LoVo (cell line): ENCODE data around the gene PTPRD.

Experiments used
- DNase-seq: peaks from one replicate; pipeline ENCODE4 v3.0.0-alpha.2; 2016; ENCODE audit warnings: low spot score

Gene PTPRD

DNA sequence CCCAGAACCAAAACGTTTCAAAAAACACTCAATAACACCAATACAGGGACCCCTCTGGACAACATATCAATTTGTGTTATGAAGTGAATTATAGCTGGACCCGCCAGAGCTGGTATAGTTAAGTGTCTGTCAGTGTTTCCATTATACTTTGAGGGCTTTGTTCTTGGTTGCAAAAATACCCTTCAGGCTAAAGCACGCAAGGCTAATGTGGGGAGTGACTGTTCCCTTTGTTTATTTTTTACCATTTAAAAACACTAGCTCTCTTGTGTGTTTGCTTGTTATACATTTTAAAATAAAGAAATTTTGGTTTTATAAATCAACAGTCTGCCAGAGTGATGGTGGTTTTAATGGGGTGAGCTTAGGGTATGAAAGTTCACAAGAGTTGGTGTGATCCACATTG, 859.5 kb downstream of the PTPRD start:
- DNase-seq = no peak

DNA sequence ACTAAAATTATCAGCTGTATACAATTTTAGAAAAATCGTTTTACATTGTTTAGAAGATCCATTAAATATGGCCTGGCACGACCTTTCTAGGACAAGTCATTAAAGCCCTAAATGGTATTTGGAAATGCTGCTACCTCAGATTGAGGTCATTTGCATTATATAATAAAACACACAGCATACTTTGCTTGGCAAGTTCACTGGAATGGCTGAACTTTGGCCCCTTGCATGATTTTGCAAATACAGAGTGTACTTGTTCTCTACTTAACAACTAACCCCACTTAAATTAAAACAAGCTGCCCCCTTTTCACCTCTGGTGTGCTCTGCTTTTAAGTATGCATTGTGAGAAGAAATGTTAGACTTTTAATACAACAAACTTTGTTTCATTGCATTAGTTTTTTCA, 860.1 kb downstream of the PTPRD start:
- no peak for DNase-seq

DNA sequence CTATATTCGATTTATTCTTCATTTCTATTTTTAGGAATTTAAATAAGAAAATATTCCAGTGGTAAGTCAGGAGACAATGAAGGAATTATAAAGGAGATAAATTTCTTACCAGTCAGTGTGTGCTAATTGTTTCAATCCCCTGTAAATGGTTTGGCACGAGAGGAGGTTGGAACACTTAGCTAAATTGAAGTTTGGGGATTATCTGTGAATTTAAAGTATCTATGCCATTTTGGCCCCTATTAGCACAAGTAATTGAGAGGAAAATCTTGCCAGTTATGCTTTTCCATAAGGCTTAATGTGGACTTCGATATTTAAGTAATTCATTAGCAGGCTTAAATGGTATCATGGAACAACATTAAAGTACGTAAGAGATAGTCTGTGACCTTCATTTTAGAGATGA, 860.8 kb downstream of the PTPRD start:
- no peak for DNase-seq

DNA sequence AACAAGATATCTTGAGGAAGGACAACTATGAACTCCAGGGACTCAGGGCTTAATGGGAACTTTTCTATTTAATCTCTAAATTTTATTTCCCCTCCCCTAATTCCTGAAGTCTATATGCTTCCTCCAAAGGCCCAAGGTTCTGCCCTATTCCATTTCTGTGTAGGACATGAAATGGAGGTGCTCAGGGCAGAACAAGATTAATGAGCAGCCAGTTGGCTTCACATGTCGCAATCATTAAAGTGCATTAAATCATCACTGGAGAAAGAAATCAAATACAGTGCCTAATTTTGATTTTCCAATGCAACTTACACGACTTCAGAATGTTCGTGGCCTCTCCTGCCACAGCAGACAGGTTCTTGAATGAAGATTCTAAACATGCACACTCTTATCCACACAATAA, 862.1 kb downstream of the PTPRD start:
- DNase-seq = no peak

DNA sequence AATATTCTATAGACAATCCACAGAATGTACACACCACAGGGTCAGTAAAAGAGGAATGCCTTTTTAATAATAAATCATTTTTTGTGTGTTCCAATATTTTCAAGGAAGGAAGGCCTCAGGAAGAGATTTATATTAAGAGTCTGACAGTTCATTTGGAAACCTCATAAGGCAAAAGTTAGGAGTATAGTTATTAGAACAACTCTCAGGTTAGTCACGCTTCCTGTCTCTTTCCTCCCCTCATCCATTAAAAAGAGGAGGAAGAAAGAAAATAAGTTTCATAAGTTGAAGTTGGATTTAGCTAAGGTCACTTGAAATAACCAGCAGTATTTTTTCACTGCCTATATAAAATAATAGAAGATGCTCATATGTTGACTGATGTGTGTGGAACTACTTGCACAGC, 863.2 kb downstream of the PTPRD start:
- no peak for DNase-seq

DNA sequence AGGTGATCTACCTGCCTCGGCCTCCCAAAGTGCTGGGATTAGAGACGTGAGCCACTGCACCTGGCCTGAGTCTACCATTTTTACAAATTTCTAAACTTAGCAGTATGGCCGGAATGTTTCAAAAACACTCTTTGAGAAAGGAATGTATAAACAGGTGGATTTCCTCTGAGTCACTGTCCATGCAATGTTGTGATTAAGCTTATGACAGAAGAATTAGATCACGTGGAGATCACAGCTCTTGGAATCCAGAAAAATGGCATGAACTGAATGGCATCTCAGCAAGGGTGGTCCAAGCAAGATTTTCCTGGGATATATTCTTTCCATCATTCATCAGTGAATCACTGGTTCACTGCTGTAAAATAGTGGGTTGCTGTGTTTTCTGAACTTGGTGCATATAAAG, 865.0 kb downstream of the PTPRD start:
- DNase-seq = no peak

DNA sequence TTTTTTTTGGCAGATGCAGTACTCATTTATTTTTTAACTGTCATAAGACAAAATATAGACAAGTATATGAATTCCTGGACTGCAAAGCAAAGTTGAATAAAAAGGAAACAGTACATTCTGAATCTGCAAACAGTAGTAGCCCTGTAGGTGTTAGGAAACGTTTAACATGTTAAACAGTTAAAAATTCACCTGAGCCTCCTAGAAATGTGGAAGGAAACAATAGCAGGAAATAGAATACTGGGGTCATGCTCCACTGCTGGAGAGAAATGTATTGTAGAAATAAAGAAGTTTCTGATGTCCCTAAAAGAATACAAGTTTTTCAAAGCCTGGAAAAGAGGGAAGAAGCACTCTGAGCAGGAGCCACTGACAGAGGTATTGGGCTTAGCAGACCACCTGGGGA, 866.0 kb downstream of the PTPRD start:
- no peak for DNase-seq

DNA sequence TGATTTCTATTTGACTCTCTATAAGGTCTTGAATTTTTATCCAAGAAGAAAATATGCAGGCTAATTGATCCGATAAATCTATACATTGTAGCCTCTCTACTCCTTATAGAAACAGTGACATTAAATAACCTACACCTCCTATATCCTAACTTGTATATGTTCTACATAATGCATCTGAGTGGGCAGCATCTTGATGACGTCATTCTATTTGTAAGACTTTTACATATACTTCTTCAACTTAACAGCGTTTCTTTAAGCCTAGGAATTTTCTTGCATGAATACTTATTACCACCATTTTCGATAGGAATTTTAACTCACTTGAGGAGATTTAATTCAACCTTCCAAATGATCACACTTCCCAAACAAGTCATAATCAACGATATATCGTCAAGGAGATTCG, 869.0 kb downstream of the PTPRD start:
- no peak for DNase-seq

DNA sequence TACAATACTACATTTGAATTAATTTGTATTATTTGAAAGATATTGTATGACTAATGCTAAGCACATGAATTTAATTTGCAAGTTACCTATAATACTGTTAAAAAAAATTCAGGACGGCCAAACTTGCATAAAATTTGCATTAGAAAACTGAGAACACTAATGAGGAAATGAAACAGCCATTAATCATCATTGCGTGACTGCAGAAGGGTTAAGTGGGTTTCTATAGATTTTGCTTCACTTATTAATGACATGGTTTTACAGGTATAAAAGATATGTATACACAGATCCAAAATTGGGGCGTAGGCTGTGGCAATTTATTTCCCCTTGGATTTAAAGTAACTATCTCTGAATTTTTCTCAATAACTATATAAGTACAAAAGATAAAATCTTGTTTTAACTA, 882.6 kb downstream of the PTPRD start:
- no peak for DNase-seq

DNA sequence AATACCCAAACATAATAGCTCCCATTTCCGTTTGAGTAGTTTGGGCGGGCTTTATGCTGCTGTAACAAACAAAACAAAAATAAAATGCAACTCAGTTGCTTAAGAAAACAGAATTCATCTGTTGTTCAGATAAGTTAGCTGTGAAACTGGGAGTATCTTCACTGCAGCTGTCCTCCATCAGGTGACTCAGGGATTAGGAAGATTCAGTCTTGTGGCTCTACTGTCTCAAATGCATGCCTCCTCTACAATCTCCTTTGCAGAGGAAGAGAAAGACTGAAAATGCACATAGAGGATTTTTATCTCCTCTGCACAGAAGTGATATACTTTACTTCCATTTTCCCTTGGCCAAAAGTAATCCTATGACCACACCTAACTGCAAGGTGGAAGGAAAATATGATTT, 883.7 kb downstream of the PTPRD start:
- DNase-seq = no peak

DNA sequence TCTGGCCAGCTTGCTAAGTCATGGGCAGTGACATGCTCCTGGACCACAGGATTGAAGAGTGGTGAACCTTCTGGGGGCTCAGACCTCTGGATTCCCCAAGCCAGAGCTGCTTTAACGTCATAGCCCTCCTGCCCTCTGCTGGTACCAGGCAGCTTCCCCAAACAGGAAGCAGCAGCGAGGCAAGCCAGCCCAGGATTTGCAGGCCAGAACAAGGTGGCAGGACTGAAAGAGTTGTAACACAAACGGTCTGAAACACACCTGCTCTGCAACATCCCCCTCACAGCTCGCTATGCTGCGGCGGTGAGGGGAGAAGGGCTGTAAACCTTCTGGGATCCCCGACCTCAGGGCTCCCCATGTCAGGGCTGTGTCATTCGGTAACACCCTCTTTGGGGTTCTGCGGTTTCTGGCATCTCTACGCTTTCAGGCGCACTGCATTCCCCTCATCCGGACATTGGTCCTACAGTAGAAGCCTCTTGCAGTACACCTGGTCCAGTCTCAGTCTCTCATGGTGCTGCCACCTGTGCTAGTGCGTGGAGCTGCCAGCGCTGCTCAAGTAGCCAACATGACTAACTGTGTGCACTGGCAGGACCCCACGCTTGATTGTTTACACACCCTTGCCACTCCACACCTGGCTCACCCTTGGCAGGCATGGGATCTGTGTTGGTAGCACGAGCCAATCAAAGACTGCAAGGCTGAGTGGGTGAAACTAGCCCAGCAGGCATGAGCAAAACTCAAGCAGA, 893.3 kb downstream of the PTPRD start:
- DNase-seq = no peak

DNA sequence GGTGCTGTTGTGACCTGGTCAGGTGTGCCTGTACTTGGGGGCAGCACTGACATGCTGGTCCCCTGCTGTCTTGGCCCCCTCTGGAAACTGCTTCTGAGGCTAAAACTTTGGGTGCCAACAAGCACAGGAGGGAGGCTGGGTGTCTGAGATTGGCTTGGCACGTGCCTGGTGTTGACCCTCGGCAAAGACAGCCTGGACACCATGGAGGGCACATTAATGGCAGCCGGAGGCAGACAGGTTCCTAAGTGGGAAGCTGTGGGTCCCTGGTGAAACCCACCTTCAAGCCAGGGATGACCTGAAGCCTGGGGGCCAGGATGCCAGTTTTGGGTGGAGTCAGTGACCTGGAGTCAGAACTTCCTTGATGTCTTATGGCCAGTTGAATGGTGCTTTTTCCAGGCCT, 894.1 kb downstream of the PTPRD start:
- DNase-seq = no peak

DNA sequence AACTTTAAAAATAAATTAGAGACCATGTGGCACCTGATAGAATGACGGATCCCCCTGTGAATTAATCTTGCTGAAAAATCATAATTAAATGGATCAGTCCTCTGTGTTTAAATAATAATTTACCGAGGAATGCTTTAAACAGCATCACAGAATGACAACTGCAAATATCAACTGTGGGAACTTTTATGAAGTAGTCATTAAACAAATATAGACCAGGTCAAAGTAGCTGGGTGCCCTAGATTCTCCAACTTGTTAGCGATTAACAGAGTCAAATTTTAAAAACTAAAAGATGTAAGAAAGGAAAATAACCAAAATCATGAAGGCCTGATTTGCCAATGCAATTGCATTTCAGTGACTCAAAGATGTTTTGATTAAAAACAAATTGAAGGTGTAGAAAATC, 933.4 kb downstream of the PTPRD start:
- DNase-seq = no peak

DNA sequence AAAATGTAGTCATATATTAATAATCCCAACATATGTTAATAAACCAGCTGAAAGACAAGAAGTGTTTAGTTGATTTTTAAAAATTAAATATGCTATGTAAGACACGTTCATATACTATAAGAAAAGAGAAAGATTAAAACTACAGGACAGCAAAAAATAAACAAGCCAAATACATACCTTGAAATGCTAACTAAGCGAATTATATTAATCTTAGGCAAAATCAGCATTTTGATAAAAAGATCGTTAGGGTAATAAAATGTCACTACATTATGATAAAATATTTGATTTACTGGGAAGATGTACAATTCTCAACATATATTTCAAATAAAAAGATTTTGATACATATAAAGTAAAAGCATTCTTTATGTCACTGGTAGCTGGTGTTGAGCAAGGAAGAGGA, 938.3 kb downstream of the PTPRD start:
- no peak for DNase-seq

DNA sequence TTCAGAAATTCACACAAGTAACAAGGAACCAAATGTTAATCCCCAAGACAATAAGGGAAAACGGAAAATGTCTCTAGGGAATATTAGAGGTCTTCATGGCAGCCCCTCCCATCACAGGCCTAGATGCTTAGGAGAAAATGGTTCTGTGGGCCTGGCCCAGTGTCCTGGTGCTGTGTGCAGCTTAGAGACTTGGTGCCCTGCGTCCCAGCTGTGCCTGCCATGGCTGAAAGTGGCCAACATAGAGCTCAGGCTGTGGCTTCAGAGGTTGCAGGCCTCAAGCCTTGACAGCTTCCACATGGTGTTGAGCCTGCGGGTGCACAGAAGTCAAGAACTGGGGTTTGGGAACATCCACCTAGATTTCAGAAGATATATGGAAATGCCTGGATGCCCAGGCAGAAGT, 942.3 kb downstream of the PTPRD start:
- no peak for DNase-seq

DNA sequence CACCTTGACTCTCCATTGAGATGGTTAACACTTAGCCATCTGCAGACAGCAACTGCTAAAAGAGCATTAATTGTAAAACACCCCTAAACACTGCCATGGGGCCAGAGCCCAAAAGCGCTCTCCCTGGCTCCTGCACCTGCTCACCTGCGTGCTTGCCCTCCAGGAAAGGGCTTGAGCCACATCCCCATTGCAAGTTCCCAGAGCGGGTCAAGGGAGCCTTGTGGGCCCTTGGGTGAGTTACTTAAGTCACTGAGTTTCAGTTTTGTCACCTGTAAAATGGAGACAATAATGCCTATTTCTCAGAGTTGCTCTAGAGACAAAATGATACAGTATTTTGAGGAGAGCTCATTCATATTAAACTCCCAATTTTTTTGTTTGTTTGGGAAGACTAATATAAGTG, 967.8 kb downstream of the PTPRD start:
- DNase-seq = no peak

DNA sequence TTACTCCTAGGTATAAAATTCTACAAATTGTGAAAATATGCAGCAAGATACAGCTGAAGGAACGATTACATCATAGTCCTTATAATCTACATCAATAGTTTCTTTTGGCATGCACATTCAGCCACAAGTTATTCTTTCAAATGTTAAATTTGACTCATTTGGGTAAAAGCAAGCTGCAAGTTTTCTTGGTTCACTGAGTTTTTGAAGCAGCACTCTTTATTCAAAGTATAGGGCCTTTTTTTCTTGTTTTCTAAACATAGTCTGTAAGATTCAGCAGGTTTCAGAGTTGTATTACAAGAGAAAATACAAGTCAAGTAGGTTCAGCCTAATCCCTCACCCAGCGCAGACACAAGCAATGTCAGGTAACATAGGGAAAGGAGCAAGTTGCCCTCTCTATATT, 981.5 kb downstream of the PTPRD start:
- no peak for DNase-seq

DNA sequence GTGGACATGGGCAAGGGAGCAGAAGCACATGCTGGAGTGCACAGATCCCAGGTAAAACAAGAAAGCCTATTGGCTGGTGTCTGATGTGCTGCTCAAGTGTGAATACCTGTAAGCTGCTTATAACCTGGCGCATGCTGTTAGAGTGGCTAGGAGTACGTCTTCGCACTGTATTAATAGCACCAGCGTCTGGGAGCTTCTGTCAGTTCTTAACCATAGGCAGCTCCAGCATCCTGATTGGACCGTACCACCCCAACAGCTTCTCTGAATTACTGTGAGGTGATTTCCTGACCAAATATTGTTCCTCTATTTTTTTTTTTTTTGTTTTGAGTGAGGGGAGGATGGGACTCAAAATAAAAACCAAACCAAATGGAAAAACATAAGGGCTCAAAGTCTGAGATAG, 987.6 kb downstream of the PTPRD start:
- DNase-seq = no peak

DNA sequence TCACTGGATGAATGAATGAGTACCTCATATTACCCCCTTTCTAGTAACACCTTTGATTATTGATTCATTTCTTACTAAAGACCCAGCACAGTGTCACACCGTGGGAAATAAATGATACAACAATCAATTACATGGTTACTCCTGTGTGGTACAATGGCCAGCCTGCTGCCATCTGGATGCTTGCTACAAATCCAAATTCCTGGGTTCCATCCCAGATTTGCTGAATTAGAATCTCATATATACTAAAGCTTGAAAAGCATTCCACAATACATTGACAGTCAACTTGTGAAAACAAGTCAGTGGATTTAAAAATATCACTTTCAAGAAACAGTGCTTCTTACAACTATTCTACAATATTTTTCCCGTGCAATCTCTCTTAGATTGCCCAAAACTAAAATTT, 989.3 kb downstream of the PTPRD start:
- DNase-seq = no peak

DNA sequence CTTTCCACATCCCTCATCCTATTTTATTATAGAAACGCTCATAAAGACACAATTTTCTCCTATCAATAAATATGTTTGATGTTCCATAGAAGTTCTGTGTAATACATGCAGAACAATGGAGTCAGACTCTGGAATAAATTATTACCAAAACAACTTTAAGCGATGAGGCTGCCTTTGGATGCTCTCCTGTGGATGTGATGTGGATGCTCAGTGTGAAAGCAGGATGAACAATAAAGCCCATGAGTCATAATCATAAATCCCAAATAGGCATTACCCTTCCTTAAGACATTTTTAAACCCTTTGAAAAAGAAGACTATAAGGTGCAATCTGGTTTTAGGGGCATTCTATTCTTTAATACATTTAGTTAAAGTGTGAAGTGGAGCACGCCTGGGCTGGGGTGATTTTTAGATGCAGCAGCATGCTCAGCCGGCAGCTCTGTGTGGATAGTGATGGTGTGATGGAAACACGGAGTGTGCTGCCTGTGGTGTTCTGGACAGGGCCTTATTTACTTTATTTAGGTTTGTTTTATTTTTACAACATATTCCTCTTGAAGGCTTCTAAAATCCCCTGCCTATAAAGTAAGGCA, 991.4 kb downstream of the PTPRD start:
- no peak for DNase-seq

DNA sequence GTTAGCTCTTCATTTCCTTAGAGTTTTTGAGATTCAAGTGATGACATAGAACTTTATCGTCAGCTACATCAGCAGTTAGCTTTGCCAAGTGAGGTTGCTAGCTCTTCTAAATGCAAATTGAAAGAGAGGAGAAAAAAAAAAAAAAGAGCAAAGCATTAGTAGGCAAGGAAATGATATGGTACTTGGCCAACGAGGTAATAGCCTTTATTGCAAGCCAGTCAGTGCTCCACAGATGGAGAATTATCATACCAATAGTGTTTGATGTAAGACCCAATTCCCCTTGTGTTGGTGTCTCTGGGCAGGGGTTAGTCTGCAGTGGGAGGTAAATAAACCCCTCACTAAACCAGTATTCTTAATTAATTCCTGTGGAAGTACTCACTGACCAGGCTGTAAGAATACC, 992.1 kb downstream of the PTPRD start:
- no peak for DNase-seq

DNA sequence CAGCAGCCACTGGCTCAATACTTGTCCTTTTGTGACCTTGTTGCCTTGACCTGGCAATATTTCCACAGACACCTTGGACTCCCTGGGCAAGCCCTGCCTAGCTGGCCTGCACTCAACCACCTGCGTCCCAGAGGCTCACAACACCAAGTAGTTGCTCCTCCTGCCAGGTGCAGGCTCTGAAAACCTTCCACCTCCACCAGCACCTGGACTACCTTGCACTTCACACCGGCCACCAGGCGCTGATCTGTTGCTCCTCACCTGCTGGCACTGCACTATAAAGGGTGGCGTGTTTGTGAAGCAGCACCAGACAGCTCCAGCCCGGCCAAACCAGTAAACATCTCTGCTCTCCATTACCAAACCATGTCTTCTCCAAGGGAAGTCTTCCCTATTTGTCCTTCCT, 997.7 kb downstream of the PTPRD start:
- DNase-seq = no peak

DNA sequence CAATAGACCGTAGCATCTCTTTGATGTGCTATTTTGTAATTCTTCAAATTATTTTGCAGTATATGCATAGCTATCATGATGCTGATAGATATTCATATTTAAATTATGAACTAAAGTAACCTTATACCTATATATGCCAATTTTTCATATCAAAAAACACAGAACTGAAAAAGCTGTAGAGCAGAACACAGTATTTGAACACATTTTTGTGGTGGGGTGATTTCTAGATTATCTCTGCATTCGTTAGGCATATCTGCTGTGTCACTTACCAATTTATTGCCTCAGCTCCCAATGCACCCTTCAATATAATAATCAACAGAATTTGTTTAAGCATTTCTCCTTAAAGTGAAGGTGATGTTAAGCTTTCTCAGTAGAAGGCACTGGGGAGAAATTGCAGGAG, 998.2 kb downstream of the PTPRD start:
- DNase-seq = no peak

DNA sequence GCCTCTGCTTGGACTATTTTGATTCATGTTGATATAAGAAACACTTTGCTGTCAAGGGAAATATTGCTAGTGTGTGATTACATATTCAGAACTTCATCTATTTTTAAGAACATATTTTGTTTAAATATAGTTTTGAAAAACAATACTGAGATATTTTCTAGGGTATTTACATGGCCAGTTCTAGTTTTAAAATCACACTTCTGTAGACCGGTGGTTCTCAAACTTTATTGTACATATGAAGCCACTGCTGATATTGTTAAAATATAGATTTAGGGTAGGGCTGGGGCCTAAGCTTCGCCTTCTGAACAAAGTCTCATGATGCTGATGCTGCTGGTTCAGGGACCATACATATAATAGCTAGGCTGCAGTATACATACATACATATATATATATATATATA, 1000.0 kb downstream of the PTPRD start:
- DNase-seq = no peak
